HepG2 (cell line): ENCODE measurements around the gene IQCE. TPM values are rescaled to one million over a fixed set of nuclear protein-coding genes. Genes with fewer than 3 reads are reported as not detected.
A peak's percentile ranks its signal among the peaks of the same experiment; 100 is the strongest.

ENCODE experiments used
- BRD4 ChIP-seq: sonication (generic); formaldehyde crosslinking; IDR thresholded peaks from 2 replicates; pipeline ENCODE4 v1.4.0; 2020; ENCODE audit warnings: missing genetic modification reagents
- CCAR2 ChIP-seq: fragments of 200-400 bp; formaldehyde crosslinking; optimal IDR thresholded peaks from 2 replicates; pipeline ENCODE3; 2018; ENCODE audit warnings: low read depth, mild to moderate bottlenecking, low read length, moderate library complexity
- KDM1A ChIP-seq: IDR thresholded peaks from 2 replicates; pipeline ENCODE4 v1.6.1; 2016; ENCODE audit warnings: missing compliant biosample characterization
- KDM3A ChIP-seq: IDR thresholded peaks from 2 replicates; pipeline ENCODE4 v1.6.1; 2018; ENCODE audit warnings: low read depth, missing compliant biosample characterization
- MEF2D ChIP-seq: sonication (generic); formaldehyde crosslinking; IDR thresholded peaks from 2 replicates; pipeline ENCODE4 v1.5.1; 2020; ENCODE audit warnings: mild to moderate bottlenecking, missing genetic modification reagents
- MIER3 ChIP-seq: IDR thresholded peaks from 2 replicates; pipeline ENCODE4 v1.6.1; 2016; ENCODE audit warnings: missing compliant biosample characterization, borderline replicate concordance
- MXD1 ChIP-seq: sonication (generic); formaldehyde crosslinking; IDR thresholded peaks from 2 replicates; pipeline ENCODE4 v1.4.0; 2020; ENCODE audit warnings: mild to moderate bottlenecking, missing genetic modification reagents
- NCOA5 ChIP-seq: sonication (generic); formaldehyde crosslinking; IDR thresholded peaks from 2 replicates; pipeline ENCODE4 v1.4.0; 2020; ENCODE audit warnings: missing genetic modification reagents
- NKX3-1 ChIP-seq: sonication (generic); formaldehyde crosslinking; IDR thresholded peaks from 2 replicates; pipeline ENCODE4 v1.5.0; 2020; ENCODE audit warnings: missing genetic modification reagents
- PITX1 ChIP-seq: sonication (generic); formaldehyde crosslinking; IDR thresholded peaks from 2 replicates; pipeline ENCODE4 v1.5.1; 2020; ENCODE audit warnings: mild to moderate bottlenecking, missing genetic modification reagents
- RXRB ChIP-seq: IDR thresholded peaks from 2 replicates; pipeline ENCODE4 v1.6.1; 2016; ENCODE audit warnings: borderline replicate concordance, missing genetic modification reagents, missing compliant biosample characterization
- SALL1 ChIP-seq: sonication (generic); formaldehyde crosslinking; IDR thresholded peaks from 2 replicates; pipeline ENCODE4 v1.8.0; 2022; ENCODE audit warnings: mild to moderate bottlenecking, missing genetic modification reagents
- SAP130 ChIP-seq: IDR thresholded peaks from 2 replicates; pipeline ENCODE4 v1.6.1; 2016; ENCODE audit warnings: low read depth
- SRSF1 ChIP-seq: fragments of 200-400 bp; formaldehyde crosslinking; optimal IDR thresholded peaks from 2 replicates; pipeline ENCODE3; 2017; ENCODE audit warnings: mild to moderate bottlenecking, low read depth, low read length, moderate library complexity
- TBX2 ChIP-seq: sonication (generic); formaldehyde crosslinking; IDR thresholded peaks from 2 replicates; pipeline ENCODE4 v1.5.0; 2020; ENCODE audit warnings: missing genetic modification reagents, mild to moderate bottlenecking, borderline replicate concordance
- THYN1 ChIP-seq: sonication (generic); formaldehyde crosslinking; IDR thresholded peaks from 2 replicates; pipeline ENCODE4 v1.8.1; 2023; ENCODE audit warnings: low read depth, mild to moderate bottlenecking, moderate library complexity, missing genetic modification reagents, borderline replicate concordance
- ZNF121 ChIP-seq: sonication (generic); formaldehyde crosslinking; IDR thresholded peaks from 2 replicates; pipeline ENCODE4 v1.5.0; 2020; ENCODE audit warnings: mild to moderate bottlenecking, missing genetic modification reagents
- ZNF292 ChIP-seq: sonication (generic); formaldehyde crosslinking; IDR thresholded peaks from 2 replicates; pipeline ENCODE4 v1.8.1; 2022; ENCODE audit warnings: mild to moderate bottlenecking, low read depth, missing genetic modification reagents, borderline replicate concordance
- ZNF510 ChIP-seq: sonication (generic); formaldehyde crosslinking; IDR thresholded peaks from 2 replicates; pipeline ENCODE4 v1.4.0; 2020; ENCODE audit warnings: low read depth, mild to moderate bottlenecking, missing genetic modification reagents
- ZNF589 ChIP-seq: sonication (generic); formaldehyde crosslinking; conservative IDR thresholded peaks from 2 replicates; pipeline ENCODE4 v1.8.0; 2022; ENCODE audit warnings: mild to moderate bottlenecking, moderate library complexity, missing genetic modification reagents
- ZNF816 ChIP-seq: sonication (generic); formaldehyde crosslinking; IDR thresholded peaks from 2 replicates; pipeline ENCODE4 v1.8.0; 2022; ENCODE audit warnings: missing genetic modification reagents, mild to moderate bottlenecking, borderline replicate concordance
- polyA plus RNA-seq, 8 experiments: library from polyadenylated mRNA; depleted of rRNA in 3 of 8; stranded (reverse) in 7 of 8; unstranded in 1 of 8; fragments of >200 nt; fragmentation: Illumina TruSeq in 4 of 8; extraction: Trizol in 4 of 8; gene quantifications; 2 replicates each; pipeline versions ENCODE4 v1.2.1 to v1.2.3, GENCODE V29; 2011 to 2016; ENCODE audit warnings: low read depth in 4 of 8, missing spikeins in 1 of 8, mixed read lengths in 1 of 8; ENCODE audit not compliant: insufficient read depth in 1 of 8
- total RNA-seq, 5 experiments: library from RNA; depleted of rRNA; stranded (reverse); fragments of >200 nt; fragmentation: Illumina TruSeq; extraction: Trizol; gene quantifications; 2 replicates each; pipeline ENCODE4 v1.2.3, GENCODE V29; 2016; ENCODE audit warnings: low read depth in 1 of 5
- TF ChIP-seq, protein P1 (sequence below): sonication (generic); formaldehyde crosslinking; IDR thresholded peaks from 2 replicates; pipeline ENCODE4 v1.4.0; 2020; ENCODE audit warnings: mild to moderate bottlenecking, missing genetic modification reagents
- TF ChIP-seq, protein P2 (sequence below): sonication (generic); formaldehyde crosslinking; IDR thresholded peaks from 2 replicates; pipeline ENCODE4 v1.5.0; 2020; ENCODE audit warnings: mild to moderate bottlenecking, missing genetic modification reagents
- TF ChIP-seq, protein P3 (sequence below): sonication (generic); formaldehyde crosslinking; IDR thresholded peaks from 2 replicates; pipeline ENCODE4 v1.8.0; 2022; ENCODE audit warnings: missing genetic modification reagents, mild to moderate bottlenecking, borderline replicate concordance

Gene IQCE
- total and polyA plus RNA-seq, 2 of the 13 experiments (the other 11 are each of a cell fraction or from before 2014, with no cell fraction given), result 1.5 to 2.5 TPM

DNA sequence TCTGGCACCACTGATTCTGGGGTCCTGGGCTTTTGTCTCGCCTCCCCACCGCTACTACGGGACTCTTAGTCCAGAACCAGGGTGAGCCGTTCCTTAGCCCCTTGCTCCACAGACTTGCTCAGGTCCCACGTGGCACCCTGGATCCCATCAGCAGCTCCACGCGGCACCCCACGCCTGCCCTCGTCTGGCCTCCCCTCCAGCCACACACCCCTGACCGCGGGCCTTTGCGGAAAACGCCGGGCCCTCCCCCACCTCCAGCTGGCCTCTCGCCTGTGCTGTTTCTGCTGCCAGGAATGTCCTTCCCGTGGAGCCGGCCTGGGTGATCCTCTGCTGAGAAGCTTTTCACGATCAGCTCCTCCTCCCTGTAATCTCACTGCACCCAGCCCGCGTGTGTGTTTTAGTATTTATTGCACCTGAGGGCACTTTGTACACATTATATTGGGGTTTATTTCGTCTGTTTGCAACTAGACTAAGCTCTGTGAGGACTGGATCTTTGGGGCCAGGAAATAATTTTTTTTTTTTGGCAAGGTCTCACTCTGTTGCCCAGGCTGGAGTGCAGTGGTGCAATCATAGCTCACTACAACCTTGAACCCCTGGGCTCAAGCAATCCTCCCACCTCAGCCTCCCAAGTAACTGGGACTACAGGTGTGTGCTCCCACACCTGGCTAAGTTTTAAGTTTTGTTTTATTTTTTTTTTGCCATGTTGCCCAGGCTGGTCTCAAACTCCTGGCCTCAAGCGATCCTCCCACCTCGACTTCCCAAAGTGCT is 62.5 kb downstream of the IQCE start (continued):
- TF ChIP-seq, protein P1, sequence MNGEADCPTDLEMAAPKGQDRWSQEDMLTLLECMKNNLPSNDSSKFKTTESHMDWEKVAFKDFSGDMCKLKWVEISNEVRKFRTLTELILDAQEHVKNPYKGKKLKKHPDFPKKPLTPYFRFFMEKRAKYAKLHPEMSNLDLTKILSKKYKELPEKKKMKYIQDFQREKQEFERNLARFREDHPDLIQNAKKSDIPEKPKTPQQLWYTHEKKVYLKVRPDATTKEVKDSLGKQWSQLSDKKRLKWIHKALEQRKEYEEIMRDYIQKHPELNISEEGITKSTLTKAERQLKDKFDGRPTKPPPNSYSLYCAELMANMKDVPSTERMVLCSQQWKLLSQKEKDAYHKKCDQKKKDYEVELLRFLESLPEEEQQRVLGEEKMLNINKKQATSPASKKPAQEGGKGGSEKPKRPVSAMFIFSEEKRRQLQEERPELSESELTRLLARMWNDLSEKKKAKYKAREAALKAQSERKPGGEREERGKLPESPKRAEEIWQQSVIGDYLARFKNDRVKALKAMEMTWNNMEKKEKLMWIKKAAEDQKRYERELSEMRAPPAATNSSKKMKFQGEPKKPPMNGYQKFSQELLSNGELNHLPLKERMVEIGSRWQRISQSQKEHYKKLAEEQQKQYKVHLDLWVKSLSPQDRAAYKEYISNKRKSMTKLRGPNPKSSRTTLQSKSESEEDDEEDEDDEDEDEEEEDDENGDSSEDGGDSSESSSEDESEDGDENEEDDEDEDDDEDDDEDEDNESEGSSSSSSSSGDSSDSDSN (CRISPR knock-in tag), result peak; percentile 26; the same call in 1 of the 2 replicates
- no peak for TF ChIP-seq CCAR2
- peak; percentile 29; the same call in 1 of the 2 replicates for TF ChIP-seq RXRB
- peak; percentile 73; the same call in 1 of the 2 replicates for TF ChIP-seq MEF2D
- peak; percentile 70 for TF ChIP-seq SAP130 (CRISPR knock-in tag)
- TF ChIP-seq, protein P2, sequence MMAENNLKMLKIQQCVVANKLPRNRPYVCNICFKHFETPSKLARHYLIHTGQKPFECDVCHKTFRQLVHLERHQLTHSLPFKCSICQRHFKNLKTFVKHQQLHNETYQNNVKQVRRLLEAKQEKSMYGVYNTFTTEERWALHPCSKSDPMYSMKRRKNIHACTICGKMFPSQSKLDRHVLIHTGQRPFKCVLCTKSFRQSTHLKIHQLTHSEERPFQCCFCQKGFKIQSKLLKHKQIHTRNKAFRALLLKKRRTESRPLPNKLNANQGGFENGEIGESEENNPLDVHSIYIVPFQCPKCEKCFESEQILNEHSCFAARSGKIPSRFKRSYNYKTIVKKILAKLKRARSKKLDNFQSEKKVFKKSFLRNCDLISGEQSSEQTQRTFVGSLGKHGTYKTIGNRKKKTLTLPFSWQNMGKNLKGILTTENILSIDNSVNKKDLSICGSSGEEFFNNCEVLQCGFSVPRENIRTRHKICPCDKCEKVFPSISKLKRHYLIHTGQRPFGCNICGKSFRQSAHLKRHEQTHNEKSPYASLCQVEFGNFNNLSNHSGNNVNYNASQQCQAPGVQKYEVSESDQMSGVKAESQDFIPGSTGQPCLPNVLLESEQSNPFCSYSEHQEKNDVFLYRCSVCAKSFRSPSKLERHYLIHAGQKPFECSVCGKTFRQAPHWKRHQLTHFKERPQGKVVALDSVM (CRISPR knock-in tag), result peak; percentile 72
- no peak for TF ChIP-seq ZNF589
- TF ChIP-seq NCOA5 (CRISPR knock-in tag), result no peak
- peak; percentile 63; the same call in 1 of the 2 replicates for TF ChIP-seq KDM1A (CRISPR knock-in tag)
- TF ChIP-seq KDM3A, result no peak
- no peak for TF ChIP-seq NKX3-1 (CRISPR knock-in tag)
- peak; percentile 60 for TF ChIP-seq SALL1 (CRISPR knock-in tag)
- peak; percentile 51; the same call in 1 of the 2 replicates for TF ChIP-seq MXD1 (CRISPR knock-in tag)
- 0 out of 2 replicates have a peak, but pooled peaks have one; percentile 17 for TF ChIP-seq BRD4 (CRISPR knock-in tag)
- TF ChIP-seq PITX1 (CRISPR knock-in tag), result peak; percentile 77; the same call in 1 of the 2 replicates
- TF ChIP-seq, protein P3, sequence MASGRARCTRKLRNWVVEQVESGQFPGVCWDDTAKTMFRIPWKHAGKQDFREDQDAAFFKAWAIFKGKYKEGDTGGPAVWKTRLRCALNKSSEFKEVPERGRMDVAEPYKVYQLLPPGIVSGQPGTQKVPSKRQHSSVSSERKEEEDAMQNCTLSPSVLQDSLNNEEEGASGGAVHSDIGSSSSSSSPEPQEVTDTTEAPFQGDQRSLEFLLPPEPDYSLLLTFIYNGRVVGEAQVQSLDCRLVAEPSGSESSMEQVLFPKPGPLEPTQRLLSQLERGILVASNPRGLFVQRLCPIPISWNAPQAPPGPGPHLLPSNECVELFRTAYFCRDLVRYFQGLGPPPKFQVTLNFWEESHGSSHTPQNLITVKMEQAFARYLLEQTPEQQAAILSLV (CRISPR knock-in tag), result peak; percentile 70; the same call in 1 of the 2 replicates
- peak; percentile 15 for TF ChIP-seq TBX2 (CRISPR knock-in tag)
- no peak for TF ChIP-seq MIER3
- peak; percentile 95 for TF ChIP-seq ZNF121 (CRISPR knock-in tag)
- peak; percentile 35 for TF ChIP-seq SRSF1
- TF ChIP-seq ZNF510, result peak; percentile 79; the same call in 1 of the 2 replicates
- peak; percentile 64; the same call in 1 of the 2 replicates for TF ChIP-seq ZNF292 (CRISPR knock-in tag)
- TF ChIP-seq ZNF816 (CRISPR knock-in tag), result 0 out of 2 replicates have a peak, but pooled peaks have one; percentile 73
- TF ChIP-seq THYN1 (CRISPR knock-in tag), result no peak
